GM19455 (cell line): ENCODE results near the gene TPMT.
"Not testable (repeated sequence)": the region's sequence is repeated elsewhere in the genome, so short reads cannot be mapped to it uniquely, and the experiment has no call there.

Source experiments
- ATAC-seq: cut with Tn5 transposase; IDR thresholded peaks from one replicate; pipeline ENCODE4 v1.9.1; 2021; ENCODE audit not compliant: unreplicated experiment

TPMT gene

DNA sequence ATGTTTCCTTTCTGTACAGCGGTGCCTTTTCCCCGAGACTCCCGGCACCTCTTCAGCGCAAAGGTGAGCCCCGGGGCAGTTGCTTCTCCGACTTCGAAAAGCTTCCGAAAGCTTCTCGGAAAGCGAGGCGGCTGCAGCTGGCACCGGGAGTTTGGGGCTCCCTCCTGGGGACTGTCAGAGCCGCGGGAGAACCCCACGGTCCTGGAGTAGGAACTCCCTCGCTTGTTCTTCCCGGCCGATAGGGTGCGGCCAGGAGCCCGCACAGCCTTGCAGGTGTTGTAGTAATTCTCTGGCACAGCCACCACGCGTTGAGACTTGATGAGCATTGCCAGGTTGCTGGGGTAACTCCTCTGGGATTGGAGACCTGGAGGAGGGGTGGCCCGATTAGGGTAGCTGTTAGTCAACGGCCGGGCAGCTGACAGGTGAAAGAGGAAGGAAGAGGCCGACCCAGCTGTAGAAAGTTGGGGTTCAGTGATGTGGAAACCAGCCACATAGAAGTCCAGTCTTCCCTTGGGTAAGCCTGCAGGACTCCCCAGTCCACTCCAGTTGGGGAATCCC lies 1.1 kb upstream of the TPMT start:
- peak; percentile 34 for ATAC-seq

DNA sequence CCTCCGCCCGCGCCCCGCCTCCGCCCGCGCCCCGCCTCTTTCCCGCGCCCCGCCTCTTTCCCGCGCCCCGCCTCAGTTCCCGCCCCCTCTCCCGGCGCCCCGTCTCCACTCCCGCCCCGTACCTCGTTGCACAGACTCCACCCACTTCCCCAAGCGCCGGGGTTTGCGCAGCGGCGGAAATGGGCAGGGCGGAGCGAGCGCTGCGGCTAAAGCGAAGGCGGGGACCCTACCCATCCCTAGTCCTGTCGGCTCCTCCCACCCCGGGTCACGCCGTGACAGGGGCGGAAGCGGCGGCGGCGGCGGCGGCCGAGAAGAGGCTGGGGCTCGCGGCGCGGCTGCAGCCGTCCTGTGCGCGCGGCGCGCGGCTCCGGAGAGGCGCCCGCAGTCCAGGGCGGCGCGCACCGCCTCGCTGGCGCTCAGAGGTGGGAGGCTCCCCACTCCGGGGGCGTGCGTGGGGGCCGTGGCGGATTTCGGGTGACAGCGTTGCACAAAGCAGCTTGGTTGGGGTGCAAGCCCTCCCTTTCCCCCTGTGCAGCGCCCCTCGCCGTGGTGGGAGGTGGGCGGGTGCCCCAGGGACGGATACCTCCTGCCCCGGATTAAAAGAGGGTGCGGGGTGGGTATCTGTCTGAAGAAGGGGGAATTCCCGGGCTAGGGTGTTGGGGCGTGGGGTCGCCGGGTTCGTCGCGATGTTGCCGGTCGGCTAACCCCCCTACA lies 430 bp upstream of the TPMT start, which contains the start of gene KDM1B:
Gene KDM1B (plus strand): TSS at position 273 of the 714 bp plus-strand sequence. CDS start 4,474 bp downstream, outside the sequence.
- peak; percentile 91 for ATAC-seq

DNA sequence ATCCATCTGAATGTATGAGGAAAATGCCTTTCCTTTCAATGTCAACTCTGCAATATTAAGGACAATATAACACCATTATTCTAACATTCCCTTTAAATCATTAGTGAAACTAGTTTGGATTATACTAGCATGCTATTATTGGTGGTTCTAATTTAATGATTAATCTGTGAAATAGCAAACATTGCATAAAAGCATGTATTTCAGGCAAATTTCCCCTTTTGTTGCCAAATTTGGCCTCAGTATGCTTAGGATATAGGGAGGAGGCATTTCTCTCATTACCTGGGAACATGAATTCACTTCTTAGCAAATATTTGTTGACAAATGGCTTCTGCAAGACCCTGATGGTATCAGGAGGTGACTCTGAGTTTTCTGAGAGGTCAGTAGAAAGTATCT lies 1.6 kb downstream of the TPMT start:
- ATAC-seq, result no peak

- no peak for ATAC-seq
Observed at GRCh38 chr6:18151801-18152200, 3.1 kb downstream of the TPMT start.

- not testable (repeated sequence) for ATAC-seq
Observed at GRCh38 chr6:18151391-18151790, 3.5 kb downstream of the TPMT start.

GRCh38 chr6:18148304-18149025 lies 6.4 kb downstream of the TPMT start:
- ATAC-seq, result no peak

- no peak for ATAC-seq
Observed at GRCh38 chr6:18147616-18148015, 7.3 kb downstream of the TPMT start.

DNA sequence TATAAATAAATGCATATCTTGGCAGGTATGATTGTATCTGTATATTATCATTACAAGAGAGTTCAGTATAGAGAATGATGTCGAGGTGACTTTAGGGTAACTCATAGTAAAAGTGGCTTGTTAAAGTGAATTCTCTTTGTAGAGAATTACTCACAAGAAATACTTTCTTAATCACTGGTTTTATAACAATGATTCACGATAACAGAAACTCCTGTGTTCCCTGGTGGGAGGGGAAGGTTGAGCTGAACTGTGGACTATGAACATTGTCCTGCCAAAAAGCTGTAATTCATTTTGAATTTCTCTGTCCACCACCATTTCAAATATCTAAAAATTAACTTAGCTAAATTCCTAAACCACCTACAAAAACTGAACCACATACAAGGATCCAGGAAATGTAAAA lies 7.7 kb downstream of the TPMT start:
- ATAC-seq, result no peak

DNA sequence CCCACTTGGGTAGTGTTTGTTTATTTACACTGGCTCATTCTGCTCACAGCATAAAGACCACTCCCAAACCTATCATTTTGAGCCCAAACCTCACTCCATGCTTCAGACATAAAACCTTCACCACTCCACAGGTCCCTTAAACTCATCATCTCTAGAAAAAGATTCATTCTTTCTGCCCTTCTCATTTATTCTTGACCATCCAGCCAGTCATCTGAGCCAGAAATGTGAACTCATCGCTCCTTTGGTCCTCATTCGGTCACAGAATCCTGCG lies 12.4 kb downstream of the TPMT start:
- no peak for ATAC-seq

- ATAC-seq, result no peak
Observed at GRCh38 chr6:18141805-18142590, 12.9 kb downstream of the TPMT start.

- ATAC-seq, result no peak
Observed at GRCh38 chr6:18139935-18140621, 14.8 kb downstream of the TPMT start.

- no peak for ATAC-seq
Observed at GRCh38 chr6:18138906-18139305, 16.0 kb downstream of the TPMT start.

GRCh38 chr6:18136260-18136659 lies 18.6 kb downstream of the TPMT start:
- no peak for ATAC-seq

DNA sequence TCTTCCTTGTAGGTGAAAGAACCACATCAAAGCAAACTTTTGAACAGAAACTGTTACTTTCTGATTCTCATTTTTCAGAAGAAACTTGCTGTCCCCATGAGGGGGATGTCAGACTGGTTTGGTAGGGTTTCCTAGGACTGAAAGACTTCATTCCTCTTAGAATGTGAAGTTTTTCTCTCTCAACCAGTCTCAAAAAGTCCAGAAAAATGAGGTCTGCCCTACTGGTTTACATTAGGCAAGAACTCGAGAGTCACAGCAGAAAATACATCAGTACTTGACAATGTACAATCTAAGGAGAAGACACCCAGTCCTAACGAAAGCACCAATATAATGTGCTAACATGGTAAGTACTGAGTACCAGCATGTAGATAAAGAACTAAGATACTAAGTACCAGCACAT lies 19.7 kb downstream of the TPMT start:
- ATAC-seq, result no peak

DNA sequence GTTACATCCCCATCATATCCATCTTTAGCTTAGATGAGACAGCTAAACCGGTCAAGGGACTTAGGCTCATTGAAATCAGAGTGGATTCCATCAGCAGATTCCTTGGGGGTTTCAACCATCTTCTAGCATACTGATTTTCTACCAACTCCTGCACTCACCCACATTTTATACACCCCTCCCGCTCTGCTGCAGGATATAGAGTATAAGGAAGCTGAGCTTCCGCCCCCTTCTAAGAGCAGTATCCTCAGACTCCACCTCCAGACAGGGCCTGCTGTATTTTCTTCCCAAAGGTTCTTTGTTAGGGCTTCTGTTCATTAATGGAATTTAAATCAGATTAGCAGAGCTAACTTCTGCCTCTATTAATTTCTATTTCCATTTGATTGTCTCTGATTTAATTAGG lies 22.5 kb downstream of the TPMT start:
- ATAC-seq, result no peak

DNA sequence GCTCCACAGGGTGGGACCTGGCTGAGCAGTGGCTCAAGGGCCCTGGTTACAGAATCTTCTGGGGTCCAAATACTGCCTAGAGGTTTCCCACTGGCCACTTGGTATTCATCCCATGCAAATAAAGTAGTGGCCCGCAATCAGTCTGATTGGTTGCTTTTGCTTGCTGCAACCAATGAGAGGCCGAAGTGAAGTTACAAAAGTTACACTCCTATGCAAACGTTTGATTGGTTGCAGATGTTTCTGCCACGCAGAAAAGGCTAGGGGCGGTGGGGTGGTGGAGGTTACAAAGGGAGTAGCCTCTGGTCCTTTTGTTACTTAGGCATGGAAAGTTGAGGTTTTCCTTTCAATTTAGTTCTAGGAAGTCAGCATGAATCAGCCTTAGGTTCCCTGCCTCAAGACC lies 28.8 kb downstream of the TPMT start:
- no peak for ATAC-seq

DNA sequence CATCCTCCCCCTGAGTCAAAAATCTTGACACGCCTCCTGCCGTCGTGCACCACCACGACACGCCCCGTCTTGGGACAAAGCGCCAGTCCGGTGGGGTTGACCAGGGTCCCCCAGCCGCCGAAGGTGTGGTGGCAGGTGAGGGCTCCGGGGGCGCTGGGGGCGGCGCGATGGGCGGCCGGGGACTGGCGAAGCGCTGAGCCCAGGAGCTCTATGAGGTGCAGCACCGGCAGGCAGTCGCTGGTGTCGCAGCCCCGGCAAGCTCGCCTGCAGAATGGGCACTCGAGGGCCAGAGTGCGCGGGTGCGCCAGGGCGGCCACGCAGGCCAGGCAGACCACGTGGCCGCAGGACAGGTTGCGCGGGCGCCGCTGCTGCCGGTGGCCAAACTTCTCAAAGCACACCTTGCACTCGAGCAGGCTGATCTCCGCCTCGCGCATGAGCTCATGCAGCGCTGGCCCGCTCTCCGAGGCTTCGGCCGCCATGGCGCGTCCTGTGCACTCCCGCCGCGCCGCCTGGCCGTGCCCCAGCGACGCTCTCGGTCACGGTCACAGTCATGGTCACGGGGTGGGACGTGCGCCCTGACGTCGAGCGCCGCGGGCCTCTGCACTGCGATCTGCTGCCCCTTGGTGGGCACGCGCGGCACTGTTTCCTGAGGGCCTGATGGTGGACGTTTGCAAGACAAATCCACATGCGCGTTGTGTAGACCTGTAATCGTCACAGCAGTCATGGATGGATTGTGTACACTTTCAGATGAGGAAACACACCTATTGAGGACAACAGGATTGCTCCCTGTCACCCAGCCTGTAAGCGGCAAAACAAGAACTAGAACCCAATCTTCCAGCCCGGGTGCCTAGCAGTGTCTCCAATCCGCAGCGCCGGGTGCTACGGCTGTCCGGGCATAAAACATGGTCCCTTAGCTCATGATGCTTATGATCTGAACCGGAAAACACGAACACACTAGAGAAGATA lies 32.5 kb downstream of the TPMT start, which contains the start of gene NHLRC1:
Gene NHLRC1 (minus strand): TSS at position 550 of the 966 bp plus-strand sequence. CDS start 71 bp downstream, at position 479.
- ATAC-seq, result peak; percentile 96

DNA sequence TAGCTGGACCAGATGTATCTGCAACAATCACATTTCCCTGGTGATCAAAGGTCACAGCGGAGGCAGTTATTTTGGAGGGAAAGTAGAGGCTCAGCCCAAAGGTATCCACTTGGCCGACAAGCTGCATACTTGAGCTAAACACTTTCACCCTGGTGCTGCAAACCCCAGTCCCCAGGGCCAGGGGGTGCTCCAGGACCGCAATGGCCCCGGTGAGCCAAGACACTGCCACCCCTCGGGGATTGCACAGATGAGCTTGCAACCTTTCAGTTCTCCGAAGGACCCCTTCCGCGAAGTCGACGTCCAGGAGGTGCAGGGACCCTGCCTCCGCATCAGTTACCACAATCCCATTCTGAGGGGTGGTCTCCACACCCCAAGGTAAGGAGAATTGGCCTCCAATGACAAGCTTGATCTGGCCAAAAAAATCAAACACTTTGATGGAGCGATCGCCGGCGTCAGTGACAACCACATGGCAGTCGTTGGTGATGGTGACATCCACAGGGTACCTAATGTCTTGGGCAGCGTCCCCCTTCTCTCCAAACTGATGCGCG lies 33.2 kb downstream of the TPMT start:
- no peak for ATAC-seq

- no peak for ATAC-seq
Observed at GRCh38 chr6:18119236-18119635, 35.6 kb downstream of the TPMT start.
